NCI-H345 treated with DMSO at 0.1 percent for 48 hours (cell line): ENCODE data around the gene ALDH9A1.
"Not testable (repeated sequence)": the region's sequence is repeated elsewhere in the genome, so short reads cannot be mapped to it uniquely, and the experiment has no call there.

Experiments
- DNase-seq: peaks from one replicate; lab custom pipeline; 2025; ENCODE audit not compliant: unreplicated experiment; lab: John Stamatoyannopoulos, UW

ALDH9A1 gene

DNA sequence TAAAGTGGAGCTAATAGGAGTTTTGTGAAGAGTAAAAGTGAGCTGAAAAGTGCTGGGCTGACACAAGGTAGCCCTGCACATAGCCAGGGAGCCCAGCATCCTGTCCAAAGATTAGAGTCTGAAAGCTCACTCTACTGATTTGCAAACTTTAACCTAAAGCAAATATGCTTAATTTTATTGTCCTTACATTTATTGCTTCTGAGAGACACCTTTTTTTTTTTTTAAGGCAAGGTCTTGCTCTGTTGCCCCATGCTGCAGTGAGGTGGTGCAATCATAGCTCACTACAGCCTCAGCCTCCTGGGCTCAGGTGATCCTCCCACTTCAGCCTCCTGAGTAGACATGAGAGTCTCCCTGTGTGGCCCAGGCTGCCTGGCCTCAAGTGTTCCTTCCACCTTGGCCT lies 50.8 kb downstream of the ALDH9A1 start:
- DNase-seq = no peak

DNA sequence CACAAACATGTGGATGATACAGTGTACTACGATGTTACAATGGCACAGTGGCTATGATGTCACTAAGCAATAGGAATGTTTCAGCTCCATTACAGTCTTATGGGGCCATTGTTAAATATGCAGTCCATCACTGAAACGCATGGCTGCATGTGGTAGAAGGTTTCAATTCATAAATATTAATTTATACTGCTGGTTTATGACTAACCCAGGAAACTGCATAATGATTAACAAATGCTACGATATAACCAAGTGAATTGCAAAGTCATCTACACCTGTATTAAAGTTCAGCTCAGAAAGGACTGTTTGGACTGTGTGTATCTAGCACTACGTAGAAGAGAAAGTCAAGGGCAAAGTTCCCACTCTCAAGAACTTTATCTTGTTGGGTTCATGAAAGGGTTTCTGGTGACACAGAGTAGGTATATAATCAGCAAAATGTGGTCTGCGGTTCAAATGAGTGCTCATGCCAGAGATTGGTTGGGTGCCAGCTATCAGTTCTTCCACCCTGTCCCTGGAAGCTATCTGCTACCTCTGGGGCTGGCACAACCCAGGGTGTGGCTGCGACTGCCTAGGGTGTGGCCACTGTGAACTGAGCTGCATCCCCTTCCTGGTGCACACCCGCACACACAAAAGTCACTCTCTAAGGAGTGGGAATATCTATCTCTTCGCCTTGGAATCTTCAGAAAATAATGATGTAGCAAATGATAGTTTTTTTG lies 52.6 kb downstream of the ALDH9A1 start:
- no peak for DNase-seq

DNA sequence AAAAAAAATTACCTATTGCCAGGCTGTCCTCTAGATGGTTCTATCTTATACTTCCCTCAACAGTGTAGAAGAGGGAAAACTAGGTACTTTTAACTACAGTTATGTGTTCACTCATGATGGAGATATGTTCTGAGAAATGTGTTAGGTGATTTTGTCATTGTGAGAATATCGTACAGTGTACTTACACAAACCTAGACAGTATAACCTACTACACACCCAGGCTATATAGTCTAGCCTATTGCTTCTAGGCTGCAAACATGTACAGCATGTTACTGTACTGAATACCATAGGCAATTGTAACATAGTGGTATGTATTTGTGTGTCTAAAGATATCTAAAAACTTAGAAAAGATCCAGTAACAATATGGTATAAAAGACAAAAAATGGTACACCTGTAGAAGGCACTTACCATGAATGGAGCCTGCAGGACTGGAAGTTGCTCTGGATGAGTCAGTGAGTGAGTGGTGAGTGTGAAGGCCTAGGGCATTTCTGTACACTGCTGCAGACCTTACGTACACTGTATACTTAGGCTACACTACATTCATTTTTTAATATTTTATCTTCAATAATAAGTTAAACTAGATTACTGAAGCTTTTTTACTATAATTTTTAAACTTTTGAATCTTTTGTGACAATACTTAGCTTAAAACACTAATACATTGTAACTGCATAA lies 54.2 kb downstream of the ALDH9A1 start:
- no peak for DNase-seq

DNA sequence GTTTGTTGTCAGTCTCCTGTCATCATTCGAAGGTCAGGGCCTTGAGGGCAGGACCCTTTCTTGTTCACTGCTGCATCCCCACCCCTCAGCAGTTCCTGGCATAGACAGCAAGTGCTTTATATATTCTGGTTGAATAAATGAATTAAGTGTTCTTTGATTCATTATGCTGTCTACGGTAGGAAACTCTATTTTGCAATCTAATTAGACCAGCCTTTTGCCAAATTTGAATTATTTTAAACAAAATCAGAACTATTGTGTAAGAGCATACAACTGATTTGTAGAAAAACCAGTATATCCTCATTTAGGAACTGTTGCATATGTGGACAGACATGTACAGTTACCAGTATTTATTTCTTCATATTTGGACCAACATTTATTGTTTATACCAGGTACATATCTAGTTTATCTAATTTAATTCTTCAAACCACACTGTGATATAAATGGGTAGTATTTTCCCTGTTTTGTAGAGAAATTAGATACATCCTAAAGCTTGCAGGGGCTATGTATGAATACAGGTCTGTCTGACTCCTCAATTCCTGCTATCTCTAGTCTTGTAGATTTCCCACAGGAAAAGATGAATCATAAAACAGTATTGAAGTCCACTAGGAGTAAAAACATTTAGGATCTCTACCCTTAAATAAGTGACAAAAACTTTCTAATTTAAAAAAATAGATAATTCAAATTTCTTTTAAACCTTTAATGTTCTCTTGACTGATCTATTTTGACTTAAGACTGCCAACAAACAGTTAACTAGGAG lies 57.0 kb downstream of the ALDH9A1 start:
- no peak for DNase-seq

DNA sequence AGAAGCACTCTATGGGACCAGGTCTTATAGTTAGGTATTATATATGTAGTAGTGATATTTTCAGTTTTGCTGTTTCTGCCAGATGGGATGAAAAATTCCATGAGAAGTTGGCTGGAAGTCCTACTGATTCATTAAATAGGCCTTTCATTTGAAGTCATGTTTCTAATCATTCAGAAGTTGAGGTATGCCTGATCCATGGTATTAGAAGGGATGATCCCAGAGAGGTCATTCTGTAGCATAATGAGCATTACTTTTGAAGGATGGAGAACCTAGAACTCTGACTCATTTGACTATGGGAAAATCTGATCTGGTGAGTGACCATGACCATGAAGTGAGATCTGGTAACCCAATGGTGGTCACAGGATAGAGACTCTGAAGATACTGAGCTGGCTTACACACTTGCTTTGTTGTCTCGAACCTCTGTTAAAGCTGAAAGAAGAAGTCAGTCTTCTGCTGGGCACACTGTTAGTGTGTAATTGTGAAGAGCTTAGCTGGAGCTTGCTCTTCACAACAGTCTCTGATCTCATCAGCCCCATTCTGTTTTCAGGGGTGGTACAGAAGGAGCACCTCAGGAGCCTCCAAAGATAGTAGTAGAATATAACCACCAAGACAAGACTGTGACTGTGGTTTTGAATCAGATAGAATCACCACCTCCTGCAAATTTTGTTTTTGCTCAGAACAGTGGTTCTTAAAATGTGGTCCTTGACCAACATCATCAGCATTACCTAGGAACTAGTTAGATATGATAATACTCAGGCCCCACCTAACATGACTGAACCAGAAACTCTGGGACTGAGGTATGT lies 58.3 kb downstream of the ALDH9A1 start:
- no peak for DNase-seq

DNA sequence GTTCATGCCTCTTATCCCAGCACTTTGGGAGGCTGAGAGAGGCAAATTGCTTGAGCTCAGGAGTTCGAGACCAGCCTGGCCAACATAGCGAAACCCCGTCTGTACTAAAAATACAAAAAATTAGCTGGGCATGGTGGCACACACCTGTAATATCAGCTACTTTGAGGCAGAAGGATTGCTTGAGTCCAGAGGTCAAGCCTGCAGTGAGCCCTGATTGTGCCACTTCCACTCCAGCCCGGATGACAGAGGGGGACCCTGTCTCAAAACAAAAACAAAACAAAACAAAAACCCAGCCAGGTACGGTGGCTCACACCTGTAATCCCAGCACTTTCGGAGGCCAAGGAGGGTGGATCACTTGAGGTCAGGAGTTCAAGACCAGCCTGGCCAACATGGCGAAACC lies 60.2 kb downstream of the ALDH9A1 start:
- not testable (repeated sequence) for DNase-seq

DNA sequence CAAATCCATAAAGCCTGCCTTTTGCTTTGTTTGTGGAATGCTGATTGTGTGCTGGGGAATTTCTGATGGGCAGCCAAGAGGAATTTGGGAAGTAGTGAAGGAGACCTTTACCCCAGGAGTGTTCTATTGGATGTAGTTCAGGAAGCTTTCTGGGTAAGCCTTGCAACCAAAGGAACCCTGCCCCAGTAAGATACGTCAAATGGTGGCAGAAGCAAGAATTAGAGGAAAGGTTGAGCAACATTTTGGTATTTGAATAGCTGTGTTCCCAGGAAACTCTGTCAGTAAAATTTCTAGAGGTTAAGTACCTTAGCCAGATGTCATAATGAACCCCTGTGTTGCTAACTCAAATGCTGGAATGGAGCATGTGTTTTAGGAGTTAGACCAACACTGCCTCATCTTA lies 60.9 kb downstream of the ALDH9A1 start:
- DNase-seq = no peak

DNA sequence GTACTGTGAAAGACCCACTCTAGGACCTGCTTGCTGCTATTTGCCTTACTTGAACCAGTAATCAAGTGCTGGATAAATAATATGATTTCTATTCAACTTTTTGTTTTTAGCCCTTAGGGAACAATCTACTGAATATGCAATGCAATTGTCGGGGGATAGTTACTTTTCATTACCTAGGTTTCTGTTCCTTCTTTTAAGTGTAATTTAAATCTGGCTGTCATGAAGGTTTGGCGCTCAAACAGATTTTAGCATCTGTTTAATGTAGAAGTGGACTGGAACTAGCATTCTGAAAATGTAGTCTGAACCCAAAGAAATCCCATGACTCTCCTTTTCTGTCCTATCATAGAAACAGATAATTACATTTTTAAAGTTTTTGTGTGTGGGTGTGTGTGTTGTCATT lies 62.5 kb downstream of the ALDH9A1 start:
- DNase-seq = no peak

DNA sequence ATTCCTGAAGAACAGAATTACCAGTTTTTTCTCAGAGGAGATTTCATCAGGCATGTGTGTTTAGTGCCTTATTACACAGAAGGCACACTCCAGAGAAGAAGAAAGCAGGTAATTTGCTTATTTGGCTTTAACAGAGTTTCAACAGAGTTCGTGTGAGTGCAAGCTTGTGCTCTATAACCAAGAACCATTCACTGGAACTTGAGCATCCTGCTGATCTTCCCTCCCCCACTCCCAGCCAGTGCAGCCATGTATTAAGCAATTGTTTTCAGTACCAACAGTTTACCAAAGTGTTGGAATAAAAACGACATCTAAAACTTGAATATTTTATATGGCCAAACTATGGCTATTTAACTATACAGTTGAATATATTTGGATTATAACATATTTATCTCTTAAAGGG lies 63.0 kb downstream of the ALDH9A1 start:
- DNase-seq = no peak

DNA sequence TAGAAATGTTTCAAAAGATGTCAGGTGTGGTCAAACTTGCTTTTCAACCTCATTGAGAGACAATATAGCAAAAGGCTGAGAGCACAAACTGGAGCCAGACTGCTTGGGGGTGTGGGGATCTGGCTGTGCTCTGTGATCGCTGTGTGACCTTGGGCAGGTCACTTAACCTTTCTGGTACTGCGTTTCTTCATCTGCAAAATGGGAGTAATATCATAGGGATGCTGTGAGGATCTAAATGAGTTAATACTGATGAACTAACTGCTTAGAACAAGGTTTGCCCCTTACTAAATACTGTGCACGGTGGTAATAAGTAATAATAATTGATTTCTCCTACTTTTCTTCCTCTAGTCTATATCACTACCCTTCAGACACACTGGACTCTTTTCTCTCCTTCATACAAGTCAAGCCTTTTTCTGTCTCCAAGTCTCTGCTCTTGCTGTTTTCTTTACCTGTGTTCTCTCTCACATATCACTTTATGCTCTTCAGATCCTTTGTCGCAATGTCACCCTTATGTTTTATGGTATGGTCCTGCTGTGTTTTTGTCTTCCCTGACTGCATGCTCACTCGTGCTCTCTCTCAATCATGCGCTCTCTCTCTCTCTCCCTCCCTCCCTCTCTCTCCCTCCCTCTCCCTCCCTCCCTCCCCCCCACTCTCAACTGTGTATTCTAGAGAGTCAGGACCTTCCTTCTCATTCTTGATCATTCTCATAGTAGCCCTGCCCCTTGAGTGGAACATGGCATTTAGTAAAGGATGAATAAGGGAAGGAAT lies 64.0 kb downstream of the ALDH9A1 start:
- DNase-seq = no peak

DNA sequence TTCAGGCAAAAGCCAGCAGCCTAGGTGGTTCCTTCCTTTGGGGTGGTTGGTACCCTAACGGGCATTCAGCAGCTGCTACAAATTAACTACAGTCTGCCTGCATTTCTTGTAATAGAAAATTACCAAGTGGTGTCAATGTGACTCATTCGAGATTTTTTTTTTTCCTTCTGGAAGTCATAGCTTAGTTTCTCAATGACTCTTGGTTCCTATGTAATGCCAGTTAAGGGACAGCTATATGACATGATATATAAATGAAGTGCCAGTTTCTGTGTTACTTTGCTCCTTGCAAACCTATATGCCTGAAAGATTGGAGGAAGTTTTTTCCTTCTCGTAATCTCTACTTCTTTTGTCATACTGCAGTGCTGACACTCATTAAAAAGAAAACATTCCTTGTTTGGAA lies 64.7 kb downstream of the ALDH9A1 start:
- no peak for DNase-seq

DNA sequence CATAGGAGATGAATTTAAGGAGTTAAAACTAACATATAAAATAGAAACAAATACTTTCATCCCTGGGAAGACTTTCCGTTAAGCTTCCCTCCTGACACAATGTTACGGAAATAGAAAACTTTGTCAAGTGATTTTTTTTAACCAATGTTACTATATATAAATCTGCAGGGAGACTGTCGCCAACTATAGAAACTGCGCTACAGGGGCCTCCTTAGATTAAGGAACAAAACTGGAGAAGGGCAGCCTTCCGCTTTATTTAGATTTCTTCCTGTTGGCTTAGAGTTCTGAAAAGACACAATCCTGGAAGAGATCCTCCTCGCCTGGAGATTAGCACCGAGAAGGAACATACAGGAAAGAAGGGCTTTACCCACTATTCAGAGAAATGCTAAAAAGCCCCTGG lies 65.9 kb downstream of the ALDH9A1 start:
- DNase-seq = no peak

DNA sequence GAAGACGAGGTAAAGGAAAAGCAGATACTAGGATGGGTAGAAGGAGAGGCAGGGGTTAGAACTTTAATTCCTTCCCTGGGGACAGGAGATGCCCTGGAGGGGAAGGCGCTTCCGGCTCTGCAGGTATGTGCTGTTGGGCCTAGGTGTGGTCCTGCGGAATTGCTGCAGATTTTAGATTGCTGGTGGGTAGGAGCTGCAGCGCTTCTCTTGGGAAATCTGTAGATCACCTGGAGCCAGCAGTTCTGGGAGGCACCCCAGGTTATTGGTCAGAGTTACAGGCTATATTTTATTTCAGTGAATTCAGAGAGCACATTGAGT lies 66.3 kb downstream of the ALDH9A1 start:
- DNase-seq = no peak

DNA sequence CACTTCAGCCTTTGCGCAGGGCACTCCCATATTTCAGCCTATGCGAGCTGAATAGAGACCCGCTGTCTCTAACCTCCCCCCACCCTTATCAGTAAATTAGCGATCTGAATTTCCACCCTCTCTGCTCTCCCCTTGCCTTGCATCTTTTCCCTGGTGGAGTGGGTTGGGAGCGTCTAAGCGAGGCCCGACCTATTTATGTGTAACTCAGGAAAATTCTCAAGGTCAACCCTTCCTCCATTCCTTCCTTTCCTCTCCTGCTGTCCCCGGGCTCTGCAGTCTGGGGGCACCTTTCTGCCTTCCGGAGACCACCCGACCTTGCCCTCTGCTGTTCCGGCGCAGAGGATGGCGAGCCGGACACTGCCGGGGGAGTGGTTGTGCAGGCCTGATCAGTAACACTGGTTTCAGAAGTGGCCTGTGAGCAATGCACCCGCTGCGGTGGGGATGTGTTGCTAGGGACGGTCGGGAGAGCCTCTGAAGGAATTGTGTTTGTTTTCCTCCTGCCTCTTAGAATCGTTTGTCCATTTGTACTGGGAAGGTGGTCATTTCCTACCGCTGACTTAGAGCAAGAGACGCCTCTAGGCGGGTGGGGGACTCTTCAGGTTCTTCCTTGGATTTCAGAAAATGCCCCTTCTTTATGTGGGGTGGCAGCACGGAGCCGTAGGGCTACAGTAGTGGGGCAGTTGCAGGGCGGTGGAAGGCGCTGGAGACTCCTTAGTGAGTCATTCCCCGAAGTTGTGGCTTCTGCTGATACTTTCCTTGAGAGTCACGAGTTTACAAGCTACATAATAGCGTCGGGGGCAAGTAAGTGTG lies 66.8 kb downstream of the ALDH9A1 start:
- no peak for DNase-seq

DNA sequence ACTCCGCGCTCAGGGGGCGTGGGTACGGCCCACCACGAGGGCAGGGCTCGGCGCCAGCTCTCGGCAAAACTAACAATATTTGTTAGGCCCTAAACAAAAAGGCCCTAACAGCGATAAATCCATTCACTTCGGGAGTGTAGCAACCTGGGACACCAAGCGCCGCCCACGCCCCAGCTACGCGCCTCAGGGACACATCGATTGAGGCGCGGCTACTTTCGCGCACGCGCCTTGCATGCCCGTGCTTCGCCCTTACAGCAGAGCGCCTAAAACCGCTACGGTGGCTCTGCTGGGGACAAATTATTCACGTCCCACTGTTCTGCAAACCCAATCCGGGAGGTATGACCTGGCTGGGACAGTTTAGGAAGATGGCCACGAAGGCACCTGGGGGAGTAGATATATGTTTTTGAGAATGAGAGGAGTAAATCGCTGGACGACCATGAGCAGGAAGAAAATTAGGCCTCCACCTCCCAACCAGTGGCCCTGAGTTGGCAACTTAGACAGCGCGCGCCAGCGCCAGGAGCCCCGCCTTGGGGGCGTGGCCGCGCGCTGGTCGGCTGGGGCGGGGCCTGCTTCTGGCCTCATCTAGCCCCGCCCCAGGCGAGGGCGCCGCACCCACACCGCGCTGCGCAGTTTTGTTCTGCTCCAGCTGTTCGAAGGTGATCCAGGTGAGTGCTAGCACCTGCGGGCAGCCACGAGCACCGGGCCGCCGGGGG lies 67.6 kb downstream of the ALDH9A1 start, which contains the start of gene MGST3:
Gene MGST3, plus strand, starts transcription at position 606 of the 713 bp plus-strand sequence. CDS start 18,614 bp downstream, outside the sequence.
- peak; percentile 97 for DNase-seq

DNA sequence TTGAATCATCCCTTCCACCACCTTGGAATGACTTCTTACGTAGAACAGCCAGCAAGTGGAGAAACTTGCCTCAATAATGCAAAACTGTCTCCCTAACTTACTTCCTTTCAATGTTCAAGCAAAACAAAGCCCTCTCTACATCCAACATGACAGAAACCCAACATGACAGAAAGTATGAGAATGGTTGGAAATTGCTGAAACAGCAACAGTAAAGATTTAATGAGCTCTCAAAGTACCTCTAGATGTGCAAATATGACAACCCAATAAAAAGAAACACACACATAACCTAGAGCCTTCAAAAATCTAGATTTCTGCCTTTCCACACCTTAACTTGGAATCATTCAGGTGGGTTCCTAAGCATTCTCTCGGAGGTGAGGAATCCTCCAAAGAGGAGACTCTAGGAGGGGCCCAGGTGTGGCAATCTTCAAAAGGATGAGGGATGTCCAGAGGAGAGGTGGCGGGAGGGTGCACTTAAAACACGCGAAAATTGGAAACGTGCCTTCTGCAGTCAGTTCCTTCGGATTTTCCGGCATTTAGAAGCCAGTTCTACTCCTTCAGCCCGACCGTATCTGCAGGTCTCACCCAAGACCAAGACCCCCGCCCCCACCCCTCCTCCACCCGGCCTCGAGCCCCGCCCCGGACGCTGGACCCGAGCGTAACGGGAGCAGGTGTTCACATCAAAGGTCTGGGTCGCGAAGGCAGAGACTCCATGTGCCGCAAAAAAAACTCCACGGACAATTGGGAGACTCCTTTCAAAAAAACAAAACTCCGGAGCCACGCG lies 68.3 kb downstream of the ALDH9A1 start:
- DNase-seq = peak; percentile 69

DNA sequence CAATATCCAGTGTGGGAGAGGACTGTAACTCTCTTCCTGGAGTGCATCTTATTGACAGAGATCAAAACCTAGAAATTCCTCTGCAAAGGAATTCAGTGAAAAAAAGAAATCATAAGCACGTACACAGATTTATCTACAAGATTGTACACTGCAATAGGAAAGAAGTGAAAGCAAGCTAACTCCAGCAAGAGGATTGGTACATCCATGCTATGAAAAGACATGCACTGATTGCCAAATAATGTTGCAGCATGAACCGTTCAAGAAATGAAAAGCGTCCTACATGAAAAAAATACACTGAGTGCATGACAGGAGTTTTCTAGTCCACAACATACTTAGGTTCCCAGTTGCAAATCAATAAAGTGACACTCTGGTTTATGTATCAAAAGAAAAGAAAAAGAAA lies 69.2 kb downstream of the ALDH9A1 start:
- no peak for DNase-seq

DNA sequence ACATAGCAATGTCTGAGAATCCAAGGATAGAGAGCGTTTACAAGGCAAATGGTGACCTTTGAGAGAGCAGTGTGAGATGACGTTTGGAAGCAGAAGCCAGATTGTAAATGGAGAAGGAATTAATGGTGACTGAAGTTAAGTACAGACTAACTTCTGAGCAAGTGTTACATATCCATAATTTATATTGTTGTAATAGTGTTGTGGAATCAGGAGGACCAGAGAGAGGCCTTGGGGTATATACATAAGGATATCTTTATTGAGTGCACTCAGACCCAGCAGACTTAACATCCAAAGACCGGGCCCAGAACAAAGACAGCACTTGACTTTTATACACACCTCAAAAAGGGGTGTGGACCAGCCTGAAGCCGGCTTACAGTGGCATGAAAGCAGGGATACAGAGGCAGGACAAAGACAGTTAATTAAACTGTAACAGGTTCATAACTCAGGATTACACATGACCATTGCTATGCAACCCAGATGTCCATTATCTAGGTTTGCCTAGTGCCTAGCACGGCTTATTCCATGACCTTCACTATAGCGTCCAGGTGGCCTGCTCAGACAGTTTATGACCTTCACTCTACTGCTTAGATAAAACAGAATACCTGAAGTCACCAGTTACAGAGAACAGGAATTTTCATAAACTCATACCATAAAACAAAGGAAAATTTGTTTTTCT lies 70.1 kb downstream of the ALDH9A1 start:
- DNase-seq = no peak
